ENCODE measurements around the gene MYCBP2.

- no peak for TF ChIP-seq CTCF (IDR thresholded peaks at IDR 0.05; ENCODE audit: low read depth, low read length, missing input control)
- TF ChIP-seq NR2F2 (IDR thresholded peaks at IDR 0.05) = no peak
- no peak for TF ChIP-seq MAX (IDR thresholded peaks at IDR 0.05)
- TF ChIP-seq RAD21 (IDR thresholded peaks at IDR 0.05) = no peak
- TF ChIP-seq TAF1 (conservative IDR thresholded peaks at IDR 0.05) = no peak
- TF ChIP-seq FOXA2 (IDR thresholded peaks at IDR 0.05) = no peak
- TF ChIP-seq JUND (IDR thresholded peaks at IDR 0.05) = no peak
- no peak for TF ChIP-seq FOXA1 (IDR thresholded peaks at IDR 0.05)
- TF ChIP-seq REST (IDR thresholded peaks at IDR 0.05) = no peak
- no peak for TF ChIP-seq GABPA (IDR thresholded peaks at IDR 0.05 in 1 of 2, conservative IDR thresholded peaks at IDR 0.05 in 1 of 2)
- no peak for TF ChIP-seq SP1 (IDR thresholded peaks at IDR 0.05)
- no peak for TF ChIP-seq HNF4G (IDR thresholded peaks at IDR 0.05)
- no peak for TF ChIP-seq ZBTB33 (IDR thresholded peaks at IDR 0.05)
Observed at GRCh38 chr13:77040076-77040475, 286.8 kb downstream of the MYCBP2 start.

Data from liver (tissue), 3 donors.